ENCODE data around the gene HNRNPA0. TPM values are rescaled to one million over a fixed set of nuclear protein-coding genes. Genes with fewer than 3 reads are reported as not detected.

The HNRNPA0 gene
- total RNA-seq, 1 experiment from 2014 or later, result 10.2 TPM

Other genes with a start within 250 kb of the HNRNPA0 start
- 0.43 and 1.3 TPM in 2 replicates for gene KLHL3, start 18.3 kb downstream of the HNRNPA0 start, total RNA-seq (2014; rRNA removed; shearing (Covaris generic))
- gene MYOT, start 113.5 kb upstream of the HNRNPA0 start, total RNA-seq (2014; rRNA removed; shearing (Covaris generic)), result not detected in 2 replicates
- gene PKD2L2, start 135.1 kb upstream of the HNRNPA0 start, total RNA-seq (2014; rRNA removed; shearing (Covaris generic)), result not detected in 2 replicates